ENCODE results near the gene NCAPG2.

DNA sequence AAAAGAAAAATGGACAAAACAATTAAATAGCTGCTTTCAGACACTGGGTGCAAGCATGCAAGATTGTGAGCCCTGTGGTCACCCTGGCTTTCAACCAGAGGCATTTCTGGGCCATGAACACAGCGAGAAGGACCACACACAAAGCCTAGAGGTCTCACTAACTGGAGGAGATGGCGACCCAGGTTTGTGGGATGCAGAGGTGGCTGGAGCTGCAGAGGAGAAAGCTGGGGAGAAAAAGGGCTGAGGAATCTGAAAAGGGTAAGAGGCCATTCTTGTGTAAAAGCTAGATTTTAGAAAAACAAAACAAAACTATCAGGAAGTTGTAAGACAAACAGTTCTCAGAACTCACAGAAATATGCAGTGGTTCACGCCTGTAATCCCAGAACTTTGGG is 86.9 kb downstream of the NCAPG2 start:
- TF ChIP-seq POLR2AphosphoS5 (IDR thresholded peaks at IDR 0.05; ENCODE audit: low read depth, low read length), result no peak
- TF ChIP-seq SIN3A (IDR thresholded peaks at IDR 0.05; ENCODE audit: borderline replicate concordance, insufficient read depth, low read length), result no peak
- TF ChIP-seq, protein P1, sequence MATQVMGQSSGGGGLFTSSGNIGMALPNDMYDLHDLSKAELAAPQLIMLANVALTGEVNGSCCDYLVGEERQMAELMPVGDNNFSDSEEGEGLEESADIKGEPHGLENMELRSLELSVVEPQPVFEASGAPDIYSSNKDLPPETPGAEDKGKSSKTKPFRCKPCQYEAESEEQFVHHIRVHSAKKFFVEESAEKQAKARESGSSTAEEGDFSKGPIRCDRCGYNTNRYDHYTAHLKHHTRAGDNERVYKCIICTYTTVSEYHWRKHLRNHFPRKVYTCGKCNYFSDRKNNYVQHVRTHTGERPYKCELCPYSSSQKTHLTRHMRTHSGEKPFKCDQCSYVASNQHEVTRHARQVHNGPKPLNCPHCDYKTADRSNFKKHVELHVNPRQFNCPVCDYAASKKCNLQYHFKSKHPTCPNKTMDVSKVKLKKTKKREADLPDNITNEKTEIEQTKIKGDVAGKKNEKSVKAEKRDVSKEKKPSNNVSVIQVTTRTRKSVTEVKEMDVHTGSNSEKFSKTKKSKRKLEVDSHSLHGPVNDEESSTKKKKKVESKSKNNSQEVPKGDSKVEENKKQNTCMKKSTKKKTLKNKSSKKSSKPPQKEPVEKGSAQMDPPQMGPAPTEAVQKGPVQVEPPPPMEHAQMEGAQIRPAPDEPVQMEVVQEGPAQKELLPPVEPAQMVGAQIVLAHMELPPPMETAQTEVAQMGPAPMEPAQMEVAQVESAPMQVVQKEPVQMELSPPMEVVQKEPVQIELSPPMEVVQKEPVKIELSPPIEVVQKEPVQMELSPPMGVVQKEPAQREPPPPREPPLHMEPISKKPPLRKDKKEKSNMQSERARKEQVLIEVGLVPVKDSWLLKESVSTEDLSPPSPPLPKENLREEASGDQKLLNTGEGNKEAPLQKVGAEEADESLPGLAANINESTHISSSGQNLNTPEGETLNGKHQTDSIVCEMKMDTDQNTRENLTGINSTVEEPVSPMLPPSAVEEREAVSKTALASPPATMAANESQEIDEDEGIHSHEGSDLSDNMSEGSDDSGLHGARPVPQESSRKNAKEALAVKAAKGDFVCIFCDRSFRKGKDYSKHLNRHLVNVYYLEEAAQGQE (IDR thresholded peaks at IDR 0.05; ENCODE audit: insufficient read depth in 1 of 2, low read depth in 2 of 2, low read length in 2 of 2), result no peak
- no peak for TF ChIP-seq FOXP2 (optimal IDR thresholded peaks at IDR 0.05; ENCODE audit: borderline replicate concordance, extremely low read depth, extremely low read length, insufficient read depth)
- no peak for TF ChIP-seq TAF1 (IDR thresholded peaks at IDR 0.05; ENCODE audit: borderline replicate concordance, insufficient read depth, low read length)

All from PFSK-1 (cell line).